ENCODE results near the gene ARHGAP18. TPM values are rescaled to one million over a fixed set of nuclear protein-coding genes. Genes with fewer than 3 reads are reported as not detected.
A peak's percentile ranks its signal among the peaks of the same experiment; 100 is the strongest.

Gene ARHGAP18
- total and polyA plus RNA-seq, 10 of the 15 experiments (the other 5 are each of a cell fraction or from before 2014, with no cell fraction given), result 18.2 to 52.2 (median 31.7) TPM

- TF ChIP-seq E2F4 (IDR thresholded peaks at IDR 0.05; ENCODE audit: low read depth, low read length), result no peak
- TF ChIP-seq SMARCA5 (IDR thresholded peaks at IDR 0.05), result 0 out of 2 replicates have a peak, but pooled peaks have one; percentile 35
- TF ChIP-seq MTA3 (IDR thresholded peaks at IDR 0.05; ENCODE audit: borderline replicate concordance, low read length), result peak; percentile 96
- TF ChIP-seq TAF1 (IDR thresholded peaks at IDR 0.05; ENCODE audit: borderline replicate concordance, low read depth, low read length), result peak; percentile 37; the same call in 1 of the 2 replicates
- peak; percentile 70; the same call in 1 of the 2 replicates for TF ChIP-seq ZBED1 (IDR thresholded peaks at IDR 0.05; ENCODE audit: borderline replicate concordance)
- peak in 1 of 2 experiments; percentile 87; a peak in 2 of 4 replicates for TF ChIP-seq CEBPB (IDR thresholded peaks at IDR 0.05; ENCODE audit: borderline replicate concordance in 1 of 2, low read depth in 2 of 2, low read length in 2 of 2)
- no peak for TF ChIP-seq SIN3A (IDR thresholded peaks at IDR 0.05; ENCODE audit: low read depth, low read length)
- TF ChIP-seq NR2C1 (IDR thresholded peaks at IDR 0.05), result no peak
- TF ChIP-seq ELK1 (IDR thresholded peaks at IDR 0.05; ENCODE audit: low read depth, low read length), result no peak
- TF ChIP-seq FOS (IDR thresholded peaks at IDR 0.05; ENCODE audit: borderline replicate concordance, extremely low read depth, insufficient read length), result no peak
- peak; percentile 87 for TF ChIP-seq PAX5 (IDR thresholded peaks at IDR 0.05; ENCODE audit: borderline replicate concordance, low read depth, low read length)
- no peak for TF ChIP-seq IRF5 (IDR thresholded peaks at IDR 0.05; ENCODE audit: borderline replicate concordance)
- peak; percentile 81 for TF ChIP-seq BMI1 (IDR thresholded peaks at IDR 0.05; ENCODE audit: borderline replicate concordance)
- TF ChIP-seq SREBF1 (IDR thresholded peaks at IDR 0.05; ENCODE audit: low read length), result no peak
- TF ChIP-seq ETV6 (conservative IDR thresholded peaks at IDR 0.05 in 1 of 2, IDR thresholded peaks at IDR 0.05 in 1 of 2; ENCODE audit: borderline replicate concordance in 1 of 2, low read depth in 1 of 2), result peak in 1 of 2 experiments; percentile 98; a peak in 2 of 4 replicates
- no peak for TF ChIP-seq REST (IDR thresholded peaks at IDR 0.05; ENCODE audit: low read depth, low read length)
- no peak for TF ChIP-seq MXI1 (IDR thresholded peaks at IDR 0.05; ENCODE audit: low read depth, low read length)
- peak; percentile 96 for TF ChIP-seq NFIC (IDR thresholded peaks at IDR 0.05; ENCODE audit: low read depth, low read length)
- no peak for TF ChIP-seq RFX5 (IDR thresholded peaks at IDR 0.05; ENCODE audit: low read depth, low read length)
- TF ChIP-seq ZNF384 (IDR thresholded peaks at IDR 0.05; ENCODE audit: borderline replicate concordance, low read depth, low read length), result peak; percentile 29; the same call in 1 of the 2 replicates
- TF ChIP-seq EGR1 (IDR thresholded peaks at IDR 0.05; ENCODE audit: borderline replicate concordance in 1 of 2, low read depth in 2 of 2, low read length in 2 of 2), result no peak
- TF ChIP-seq NBN (IDR thresholded peaks at IDR 0.05), result peak; percentile 96
- no peak for TF ChIP-seq SMC3 (IDR thresholded peaks at IDR 0.05; ENCODE audit: borderline replicate concordance, low read length)
- TF ChIP-seq ZNF207 (IDR thresholded peaks at IDR 0.05; ENCODE audit: borderline replicate concordance), result no peak
Measured at GRCh38 chr6:129683601-129684322, 26.2 kb downstream of the ARHGAP18 start (continued).

All from GM12878 (cell line).